Measurements from ENCODE around the gene ANAPC2. TPM values are rescaled to one million over a fixed set of nuclear protein-coding genes. Genes with fewer than 3 reads are reported as not detected.

ANAPC2 gene
- polyA plus RNA-seq, 1 donor, result 36.3 TPM

- DNase-seq, result no peak
Observed at GRCh38 chr9:137161558-137162486, 26.5 kb downstream of the ANAPC2 start.

- DNase-seq, result no peak
Observed at GRCh38 chr9:137160716-137161557, 27.4 kb downstream of the ANAPC2 start.

- no peak for DNase-seq
Observed at GRCh38 chr9:137160054-137160425, 28.3 kb downstream of the ANAPC2 start.

- no peak for DNase-seq
Observed at GRCh38 chr9:137159105-137160053, 29.0 kb downstream of the ANAPC2 start.

- no peak for DNase-seq
Observed at GRCh38 chr9:137158625-137159024, 29.7 kb downstream of the ANAPC2 start.

- no peak for DNase-seq
Observed at GRCh38 chr9:137157618-137158415, 30.5 kb downstream of the ANAPC2 start.

DNA sequence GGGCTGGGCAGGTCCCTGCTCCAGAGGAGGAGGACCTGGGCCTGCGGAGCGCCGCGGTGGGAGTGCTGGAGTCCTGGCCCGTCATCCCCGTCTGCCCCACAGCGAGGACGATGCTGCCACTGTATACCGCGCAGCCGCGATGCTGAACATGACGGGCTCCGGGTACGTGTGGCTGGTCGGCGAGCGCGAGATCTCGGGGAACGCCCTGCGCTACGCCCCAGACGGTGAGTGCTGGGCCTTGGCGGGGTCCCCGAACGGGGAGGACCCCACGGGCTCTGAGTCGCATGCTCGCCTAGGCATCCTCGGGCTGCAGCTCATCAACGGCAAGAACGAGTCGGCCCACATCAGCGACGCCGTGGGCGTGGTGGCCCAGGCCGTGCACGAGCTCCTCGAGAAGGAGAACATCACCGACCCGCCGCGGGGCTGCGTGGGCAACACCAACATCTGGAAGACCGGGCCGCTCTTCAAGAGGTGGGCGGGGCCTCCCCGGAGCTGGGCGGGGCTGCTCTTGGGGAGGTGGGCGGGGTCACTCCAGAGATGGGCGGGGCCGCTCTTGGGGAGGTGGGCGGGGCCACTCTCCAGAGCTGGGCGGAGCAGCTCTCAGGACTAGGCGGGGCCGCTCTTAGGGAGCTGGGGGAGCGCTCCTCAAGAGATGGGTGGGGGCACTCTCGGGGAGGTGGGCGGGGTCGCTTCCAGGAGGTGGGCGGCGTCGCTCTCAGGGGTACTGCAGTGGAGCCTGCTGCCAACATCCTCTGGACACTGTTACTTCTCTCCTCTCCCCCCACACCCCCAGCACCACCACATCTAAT, 31.6 kb downstream of the ANAPC2 start:
- DNase-seq, result no peak

DNA sequence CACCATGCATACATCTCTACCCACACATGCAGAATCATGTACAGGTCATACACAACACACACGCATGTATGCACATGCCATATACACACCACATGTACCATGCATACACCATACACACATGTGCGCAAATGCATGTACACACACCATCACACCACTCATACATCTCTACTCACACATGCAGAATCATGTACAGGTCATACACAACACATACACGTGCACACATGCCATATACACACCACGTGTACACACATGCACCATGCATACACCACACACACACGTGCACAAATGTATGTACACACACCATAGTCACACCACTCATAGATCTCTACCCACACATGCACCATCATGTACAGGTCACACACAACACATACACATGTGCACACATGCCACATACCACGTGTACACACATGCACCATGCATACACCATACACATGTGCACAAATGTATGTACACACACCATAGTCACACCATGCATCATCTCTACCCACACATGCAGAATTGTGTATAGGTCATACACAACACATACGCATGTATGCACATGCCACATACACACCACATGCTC, 35.4 kb downstream of the ANAPC2 start:
- no peak for DNase-seq

GRCh38 chr9:137150617-137151457, 37.5 kb downstream of the ANAPC2 start:
- DNase-seq, result no peak

GRCh38 chr9:137149942-137150616, 38.3 kb downstream of the ANAPC2 start:
- DNase-seq, result no peak

- DNase-seq, result no peak
Observed at GRCh38 chr9:137149363-137149762, 39.0 kb downstream of the ANAPC2 start.

DNA sequence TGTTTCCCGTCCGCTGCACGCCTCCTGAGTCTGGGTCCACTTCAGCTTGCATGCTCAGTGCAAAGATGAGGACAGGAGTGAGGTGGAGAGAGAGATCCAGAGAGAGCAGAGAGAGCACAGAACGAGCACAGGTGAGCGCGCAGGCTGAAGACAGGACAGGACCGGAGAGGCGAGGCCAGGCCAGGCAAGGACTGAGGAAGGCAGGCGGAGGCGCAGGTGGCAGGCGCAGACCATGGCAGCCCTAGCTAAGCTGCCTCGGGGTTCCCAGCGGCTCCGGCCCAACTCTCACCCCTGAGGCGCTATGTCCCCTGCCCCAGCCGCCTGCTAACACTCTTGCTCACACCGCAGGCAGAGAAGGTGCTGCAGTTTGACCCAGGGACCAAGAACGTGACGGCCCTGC, 39.7 kb downstream of the ANAPC2 start:
- no peak for DNase-seq

DNA sequence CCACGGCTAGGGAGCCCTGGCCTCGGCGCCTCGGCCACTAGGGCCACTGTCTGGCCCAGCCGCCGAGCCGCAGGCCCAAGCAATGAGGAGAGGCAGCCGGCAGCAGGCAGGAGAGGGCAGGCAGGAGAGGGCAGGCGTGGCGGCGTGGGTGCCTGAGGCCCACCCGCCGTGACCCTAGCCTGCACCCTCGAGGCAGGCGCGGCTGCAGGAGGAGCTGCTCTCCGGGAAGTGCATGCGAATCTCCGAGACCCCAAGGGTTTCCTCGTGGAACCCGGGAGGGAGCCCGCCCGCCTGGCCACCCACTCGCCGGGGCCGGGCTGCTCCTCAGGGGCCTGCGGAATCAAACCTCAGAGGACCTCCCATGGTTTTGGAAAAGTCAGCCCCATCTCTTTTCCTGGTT, 40.1 kb downstream of the ANAPC2 start:
- DNase-seq, result no peak

DNA sequence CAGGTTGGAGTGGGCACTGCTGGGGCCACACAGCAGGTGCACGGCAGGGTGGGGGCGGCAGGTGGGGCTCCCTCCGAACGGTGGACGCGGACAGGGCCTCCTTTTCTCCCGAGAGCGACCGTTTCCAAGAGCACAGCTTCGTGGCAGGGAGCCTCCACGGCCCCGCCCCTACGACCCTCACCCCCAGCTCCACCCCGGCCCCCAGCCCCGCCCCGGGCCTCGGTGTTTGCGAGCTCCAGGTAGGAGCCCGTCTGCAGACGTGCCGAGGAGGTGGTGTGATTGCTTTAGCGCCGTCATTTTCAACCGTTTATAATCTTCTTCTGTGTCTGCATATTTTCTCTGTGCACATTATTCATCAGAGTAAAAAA, 40.6 kb downstream of the ANAPC2 start:
- DNase-seq, result no peak

GRCh38 chr9:137147091-137147792, 41.1 kb downstream of the ANAPC2 start:
- no peak for DNase-seq

DNA sequence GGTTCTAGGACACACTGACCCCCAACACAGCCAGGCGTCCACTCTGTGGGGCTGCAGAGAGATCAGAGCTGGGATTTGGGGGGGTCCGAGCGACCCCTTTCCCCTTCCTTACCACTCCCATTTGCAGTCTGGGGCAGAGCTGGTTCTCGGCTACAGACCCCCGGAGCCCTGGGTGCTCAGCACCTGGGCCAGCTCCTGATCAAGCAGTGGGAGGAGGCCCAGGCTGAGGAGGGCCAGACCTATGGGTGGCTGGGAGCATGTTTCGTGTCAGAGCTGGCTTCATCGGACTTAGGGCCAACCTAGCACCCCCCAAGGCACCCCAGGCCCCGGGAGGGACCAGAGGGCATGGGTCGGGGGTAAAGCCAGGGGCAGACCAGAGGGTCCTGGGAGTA, 41.8 kb downstream of the ANAPC2 start:
- no peak for DNase-seq

DNA sequence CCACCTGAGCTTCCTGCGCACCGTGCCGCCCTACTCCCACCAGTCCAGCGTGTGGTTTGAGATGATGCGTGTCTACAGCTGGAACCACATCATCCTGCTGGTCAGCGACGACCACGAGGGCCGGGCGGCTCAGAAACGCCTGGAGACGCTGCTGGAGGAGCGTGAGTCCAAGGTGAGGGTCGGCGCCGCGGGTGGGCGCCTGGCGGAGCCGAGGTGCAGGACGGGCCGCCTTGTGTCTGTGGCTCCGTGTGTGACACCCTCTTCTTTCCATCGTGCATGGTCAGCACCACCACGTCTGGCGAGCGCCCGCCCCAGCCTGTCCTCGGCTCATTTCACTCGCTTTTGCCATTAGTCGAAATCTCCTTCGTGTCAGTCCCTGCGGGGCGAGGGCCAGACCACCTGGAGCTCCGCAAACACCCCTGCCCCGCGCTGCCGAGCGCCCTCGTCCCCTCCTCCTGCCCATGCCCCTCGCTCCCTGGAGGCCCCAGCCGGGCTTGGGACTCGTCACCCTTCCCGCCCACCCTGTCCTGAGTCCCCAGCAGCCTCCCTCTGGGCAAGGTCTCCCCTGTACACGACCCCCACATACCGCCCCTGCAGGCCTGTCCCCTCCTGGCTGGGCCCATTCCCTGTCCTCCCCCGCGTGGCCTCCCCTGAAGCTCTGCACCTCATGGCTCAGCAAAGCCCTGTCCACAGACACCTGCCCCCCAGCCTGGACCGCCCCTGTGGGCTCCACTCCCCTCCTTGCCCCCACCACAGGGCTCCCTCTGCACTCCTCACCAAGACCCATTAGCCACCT, 42.4 kb downstream of the ANAPC2 start:
- DNase-seq, result no peak
